Left lobe of liver (tissue), 2 donors: ENCODE results near the gene PRR7. TPM values are rescaled to one million over a fixed set of nuclear protein-coding genes. Genes with fewer than 3 reads are reported as not detected.

ENCODE experiments used
- ATAC-seq: fragments of 200-7000 bp; cut with Tn5 transposase; one replicate; pipeline ENCODE4 v1.9.1; 2020; ENCODE audit warnings: mild to moderate bottlenecking, moderate library complexity
- DNase-seq: peaks from one replicate; pipeline ENCODE4 v3.0.0-alpha.2; 2020; ENCODE audit warnings: low spot score
- total RNA-seq: library from RNA; stranded (reverse); gene quantifications from one replicate; pipeline ENCODE4 v1.2.1, GENCODE V29; 2021
- donor health status: DM: no; HTN: no; CAD: no; lungs with moderate emphysema.
- donor health status: DM: no; HTN: yes; CAD: no.

Gene PRR7
- total RNA-seq, 1 donor from 2014 or later: 0.63 TPM

GRCh38 chr5:177494346-177495195, 48.0 kb downstream of the PRR7 start:
- ATAC-seq: no peak
- DNase-seq: no peak

- ATAC-seq (no peak), DNase-seq (no peak)
Measured at GRCh38 chr5:177495243-177496060, 48.8 kb downstream of the PRR7 start.

GRCh38 chr5:177496070-177496726, 49.6 kb downstream of the PRR7 start:
- ATAC-seq (no peak), DNase-seq (no peak)

GRCh38 chr5:177496727-177497291, 50.2 kb downstream of the PRR7 start:
- ATAC-seq (no peak), DNase-seq (no peak)

GRCh38 chr5:177497292-177498012, 50.8 kb downstream of the PRR7 start, which contains the start of gene PDLIM7:
TSS of gene PDLIM7 (minus strand) at chr5:177497604. CDS start at chr5:177496512, 1,092 bp downstream.
- peak; percentile 93 for ATAC-seq
- peak; percentile 96 for DNase-seq

GRCh38 chr5:177498013-177498787, 51.6 kb downstream of the PRR7 start:
- ATAC-seq: peak; percentile 16
- DNase-seq: peak; percentile 59

- ATAC-seq: no peak
- no peak for DNase-seq
Measured at GRCh38 chr5:177499842-177500241, 53.2 kb downstream of the PRR7 start.

- ATAC-seq (peak; percentile 63), DNase-seq (peak; percentile 86)
Measured at GRCh38 chr5:177500685-177501522, 54.3 kb downstream of the PRR7 start.

- DNase-seq (no peak), ATAC-seq (no peak)
Measured at GRCh38 chr5:177501874-177502678, 55.5 kb downstream of the PRR7 start.

GRCh38 chr5:177502886-177503285, 56.3 kb downstream of the PRR7 start:
- ATAC-seq: no peak
- DNase-seq: no peak

GRCh38 chr5:177503351-177504085, 56.9 kb downstream of the PRR7 start:
- DNase-seq: no peak

GRCh38 chr5:177504086-177505056, 57.8 kb downstream of the PRR7 start:
- DNase-seq (no peak), ATAC-seq (no peak)

More at GRCh38 chr5:177503351-177504085, 56.9 kb downstream of the PRR7 start:
- no peak for ATAC-seq

GRCh38 chr5:177505075-177505474, 58.5 kb downstream of the PRR7 start:
- no peak for ATAC-seq
- no peak for DNase-seq
